Neural cell (in vitro differentiated cells): Measurements from ENCODE around the gene NPEPL1.

Source experiments
- CTCF ChIP-seq: fragments of 450-650 bp; IDR thresholded peaks from 2 replicates; pipeline ENCODE4 v1.5.1; 2014; ENCODE audit warnings: antibody characterized with exemption, mild to moderate bottlenecking, moderate library complexity; ENCODE audit not compliant: poor library complexity, severe bottlenecking
- EP300 ChIP-seq: fragments of 450-650 bp; conservative IDR thresholded peaks from 2 replicates; pipeline ENCODE4 v1.6.1; 2014; ENCODE audit warnings: antibody characterized with exemption, mild to moderate bottlenecking, moderate library complexity; ENCODE audit not compliant: poor library complexity, severe bottlenecking
- EZH2 ChIP-seq: fragments of 200-600, 300-800 bp; shearing (Covaris generic), sonication (generic); IDR thresholded peaks from 2 replicates; pipeline ENCODE4 v1.6.1; 2014; ENCODE audit warnings: antibody characterized with exemption, low read length, borderline replicate concordance, mild to moderate bottlenecking; ENCODE audit not compliant: insufficient read depth, poor library complexity, severe bottlenecking
- POLR2AphosphoS5 ChIP-seq: IDR thresholded peaks from 2 replicates; pipeline ENCODE4 v1.6.1; 2012
- RAD21 ChIP-seq: fragments of 450-650 bp; conservative IDR thresholded peaks from 2 replicates; pipeline ENCODE4 v1.6.1; 2014; ENCODE audit warnings: antibody characterized with exemption, mild to moderate bottlenecking, moderate library complexity
- REST ChIP-seq: IDR thresholded peaks from 2 replicates; pipeline ENCODE4 v1.6.1; 2012; ENCODE audit warnings: borderline replicate concordance
- SMC3 ChIP-seq: fragments of 450-650 bp; conservative IDR thresholded peaks from 2 replicates; pipeline ENCODE4 v1.6.1; 2014; ENCODE audit warnings: antibody characterized with exemption, mild to moderate bottlenecking, moderate library complexity; ENCODE audit not compliant: poor library complexity
- TAF1 ChIP-seq: IDR thresholded peaks from 2 replicates; pipeline ENCODE4 v1.6.1; 2012; ENCODE audit warnings: low read depth

DNA sequence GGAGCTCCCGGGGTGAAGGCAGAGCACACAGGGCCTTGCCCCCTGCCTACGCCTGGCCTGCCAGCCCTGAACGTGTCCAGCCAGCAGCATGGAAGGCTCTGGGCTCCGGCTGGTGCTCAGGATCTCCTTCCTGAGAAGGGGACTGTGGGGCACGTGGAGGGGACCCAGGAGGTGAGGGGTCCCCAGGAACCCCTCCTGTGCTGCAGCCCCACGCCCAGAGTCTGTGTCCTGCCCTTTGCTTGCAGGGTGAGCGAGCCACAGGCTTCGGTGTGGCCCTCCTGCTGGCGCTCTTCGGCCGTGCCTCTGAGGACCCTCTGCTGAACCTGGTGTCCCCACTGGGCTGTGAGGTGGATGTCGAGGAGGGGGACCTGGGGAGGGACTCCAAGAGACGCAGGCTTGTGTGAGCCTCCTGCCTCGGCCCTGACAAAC, 22.3 kb downstream of the NPEPL1 start:
- no peak for TF ChIP-seq CTCF
- TF ChIP-seq TAF1, result no peak
- TF ChIP-seq EZH2, result no peak
- no peak for TF ChIP-seq SMC3
- no peak for TF ChIP-seq POLR2AphosphoS5
- TF ChIP-seq REST, result no peak
- no peak for TF ChIP-seq RAD21
- TF ChIP-seq EP300, result no peak
